Activated CD4-positive, CD25-positive, alpha-beta regulatory T cell treated with anti-CD3 and anti-CD28 coated beads, Interleukin-2, amount 50 U/mL, for 24 hours (primary cell): ENCODE results near the gene IL6.
"Not testable (repeated sequence)": the region's sequence is repeated elsewhere in the genome, so short reads cannot be mapped to it uniquely, and the experiment has no call there.

Experiments used
- ATAC-seq, 2 donors: fragments of 150-1000 bp; cut with Tn5 transposase; one replicate each; pipeline ENCODE4 v1.10.0; 2021; ENCODE audit warnings: mild to moderate bottlenecking in 1 of 2, moderate library complexity in 1 of 2

IL6 gene

DNA sequence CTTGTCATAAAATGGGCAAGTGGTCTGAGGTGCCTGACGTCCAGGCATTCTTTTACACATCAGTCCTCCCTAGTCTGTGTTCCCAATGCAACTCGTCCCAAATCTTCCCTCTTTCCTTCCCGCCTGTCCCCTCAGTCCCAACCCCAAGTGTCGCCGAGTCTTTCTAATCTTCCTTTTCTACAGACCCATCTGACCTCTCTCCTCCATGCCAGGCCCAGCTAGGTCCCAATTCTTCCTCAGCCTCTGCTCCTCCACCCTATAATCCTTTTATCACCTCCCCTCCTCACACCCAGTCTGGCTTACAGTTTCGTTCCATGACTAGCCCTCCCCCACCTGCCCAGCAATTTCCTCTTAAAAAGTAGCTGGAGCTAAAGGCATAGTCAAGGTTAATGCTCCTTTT is 22.3 kb upstream of the IL6 start:
- not testable (repeated sequence) for ATAC-seq

DNA sequence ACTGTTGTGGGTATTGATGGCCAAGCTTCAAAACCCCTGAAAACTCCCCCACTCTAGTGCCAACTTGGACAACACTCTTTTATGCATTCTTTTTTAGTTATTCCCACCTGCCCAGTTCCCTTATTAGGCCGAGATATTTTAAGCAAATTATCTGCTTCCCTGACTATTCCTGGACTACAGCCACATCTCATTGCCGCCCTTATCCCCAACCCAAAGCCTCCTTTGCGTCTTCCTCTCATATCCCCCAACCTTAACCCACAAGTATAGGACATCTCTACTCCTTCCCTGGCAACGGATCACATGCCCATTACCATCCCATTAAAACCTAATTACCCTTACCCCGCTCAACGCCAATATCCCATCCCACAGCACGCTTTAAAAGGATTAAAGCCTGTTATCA is 21.1 kb upstream of the IL6 start:
- not testable (repeated sequence) for ATAC-seq

DNA sequence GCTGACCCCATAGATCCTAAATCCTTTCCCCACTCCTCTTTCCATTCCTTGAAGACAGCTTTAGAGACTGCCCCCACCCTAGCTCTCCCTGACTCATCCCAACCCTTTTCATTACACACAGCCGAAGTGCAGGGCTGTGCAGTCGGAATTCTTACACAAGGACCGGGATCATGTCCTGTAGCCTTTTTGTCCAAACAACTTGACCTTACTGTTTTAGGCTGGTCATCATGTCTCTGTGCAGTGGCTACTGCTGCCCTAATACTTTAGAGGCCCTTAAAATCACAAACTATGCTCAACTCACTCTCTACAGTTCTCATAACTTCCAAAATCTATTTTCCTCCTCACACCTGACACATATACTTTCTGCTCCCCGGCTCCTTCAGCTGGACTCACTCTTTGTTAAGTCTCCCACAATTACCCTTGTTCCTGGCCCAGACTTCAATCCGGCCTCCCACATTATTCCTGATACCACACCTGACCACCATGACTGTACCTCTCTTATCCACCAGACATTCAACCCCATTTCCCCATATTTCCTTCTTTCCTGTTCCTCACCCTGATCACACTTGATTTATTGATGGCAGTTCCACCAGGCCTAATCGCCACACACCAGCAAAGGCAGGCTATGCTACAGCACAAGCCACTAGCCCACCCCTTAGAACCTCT is 19.8 kb upstream of the IL6 start:
- ATAC-seq = not testable (repeated sequence)

DNA sequence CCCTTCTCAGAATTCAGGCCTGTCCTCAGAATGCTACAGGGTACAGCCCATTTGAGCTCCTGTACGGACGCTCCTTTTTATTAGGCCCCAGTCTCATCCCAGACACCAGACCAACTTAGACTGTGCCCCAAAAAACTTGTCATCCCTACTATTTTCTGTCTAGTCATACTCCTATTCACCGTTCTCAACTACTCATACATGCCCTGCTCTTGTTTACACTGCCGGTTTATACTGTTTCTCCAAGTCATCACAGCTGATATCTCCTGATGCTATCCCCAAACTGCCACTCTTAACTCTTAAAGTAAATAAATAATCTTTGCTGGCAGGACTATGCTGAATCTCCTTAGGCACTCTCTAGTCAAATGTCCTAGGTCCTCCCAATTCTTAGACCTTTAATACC is 18.8 kb upstream of the IL6 start:
- ATAC-seq = not testable (repeated sequence)

- not testable (repeated sequence) for ATAC-seq
These were observed 18.3 kb upstream of the IL6 start for GRCh38 chr7:22708677-22709061.

- not testable (repeated sequence) for ATAC-seq
These were observed 17.8 kb upstream of the IL6 start for GRCh38 chr7:22709062-22709829.

DNA sequence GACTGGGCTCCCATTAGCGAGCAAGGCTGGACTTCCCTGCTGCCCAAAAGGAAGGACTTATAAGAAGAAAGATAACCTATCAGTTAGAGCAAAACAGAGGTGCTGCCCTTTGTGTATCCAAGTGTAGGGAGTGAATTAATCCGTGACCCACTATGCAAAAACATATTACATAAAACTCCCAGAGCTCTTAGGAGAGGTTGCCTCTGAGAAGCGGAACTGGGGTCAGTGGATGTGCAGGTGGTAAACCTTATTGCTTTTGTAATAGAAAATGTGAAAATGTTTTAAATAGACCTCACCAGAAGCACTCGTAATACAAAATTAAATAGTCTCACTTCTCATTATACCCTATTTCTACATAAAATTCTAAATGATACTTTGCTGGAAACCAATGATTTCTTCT is 17.1 kb upstream of the IL6 start:
- ATAC-seq = no peak

DNA sequence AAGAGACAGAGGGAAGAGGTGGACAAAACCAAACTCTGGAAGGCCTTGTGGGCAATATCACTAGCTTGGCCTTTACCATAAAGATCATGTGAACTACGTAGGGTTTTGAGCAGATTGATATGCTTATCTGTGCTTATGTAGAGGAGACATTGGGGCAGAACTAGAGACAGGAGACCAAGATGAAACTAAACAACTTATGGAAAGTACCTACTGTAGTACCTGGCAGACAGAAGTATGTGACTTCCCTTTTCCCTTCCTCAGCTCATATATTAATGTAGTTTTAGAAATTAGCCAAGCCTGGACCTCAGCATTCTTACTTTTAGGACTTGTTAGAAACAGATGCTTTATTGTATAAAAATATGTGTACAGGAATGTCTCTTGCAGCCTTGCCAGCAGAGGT is 14.0 kb upstream of the IL6 start:
- ATAC-seq = no peak

- no peak for ATAC-seq
These were observed 13.5 kb upstream of the IL6 start for GRCh38 chr7:22713463-22713862.

GRCh38 chr7:22715969-22716368 is 11.0 kb upstream of the IL6 start:
- ATAC-seq = no peak

DNA sequence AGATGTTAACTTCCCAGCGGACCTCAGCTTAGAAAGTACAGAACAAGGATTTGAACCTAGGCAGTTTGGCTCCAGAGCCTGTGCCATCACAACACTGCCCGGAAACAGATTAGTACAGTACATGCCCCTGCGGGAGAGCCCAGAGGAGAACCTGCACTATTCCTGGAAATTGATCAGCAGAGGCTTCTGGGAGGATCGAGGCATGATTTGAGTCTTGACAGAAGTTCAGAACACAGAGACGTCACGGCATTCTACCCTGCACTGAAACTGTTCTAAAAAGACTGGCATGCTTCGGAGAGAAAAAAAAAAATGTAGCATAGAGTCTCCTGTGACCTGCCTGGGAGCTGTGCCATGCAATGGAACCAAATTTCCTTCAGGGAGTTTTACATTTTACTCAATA is 9.2 kb upstream of the IL6 start:
- ATAC-seq = no peak

- no peak for ATAC-seq
These were observed 8.7 kb upstream of the IL6 start for GRCh38 chr7:22718200-22718711.

DNA sequence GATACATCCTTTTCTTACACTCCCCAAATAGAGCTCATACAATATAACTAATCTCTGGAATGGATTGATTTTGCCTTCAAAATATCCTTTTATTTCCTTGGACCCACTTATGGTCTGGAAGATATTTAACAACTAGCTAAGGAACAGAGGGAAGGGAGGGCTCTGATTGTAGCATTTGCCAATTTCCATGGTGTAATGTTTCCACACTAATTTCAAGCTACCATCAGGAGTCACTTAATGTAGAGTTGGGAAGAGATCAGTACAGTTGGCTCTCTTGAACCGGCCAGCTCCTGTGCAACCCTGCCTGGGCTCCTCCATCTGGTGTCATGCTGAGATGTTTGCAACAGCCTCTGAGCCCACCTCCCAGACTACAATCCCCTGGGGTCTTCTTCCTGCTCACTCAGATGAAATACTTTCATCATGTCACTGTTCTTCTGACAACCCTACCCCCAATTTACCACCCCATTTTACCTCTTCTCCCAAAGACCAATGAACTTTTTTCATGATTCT is 8.0 kb upstream of the IL6 start:
- no peak for ATAC-seq

- no peak for ATAC-seq
These were observed 5.9 kb upstream of the IL6 start for GRCh38 chr7:22720791-22721786.

DNA sequence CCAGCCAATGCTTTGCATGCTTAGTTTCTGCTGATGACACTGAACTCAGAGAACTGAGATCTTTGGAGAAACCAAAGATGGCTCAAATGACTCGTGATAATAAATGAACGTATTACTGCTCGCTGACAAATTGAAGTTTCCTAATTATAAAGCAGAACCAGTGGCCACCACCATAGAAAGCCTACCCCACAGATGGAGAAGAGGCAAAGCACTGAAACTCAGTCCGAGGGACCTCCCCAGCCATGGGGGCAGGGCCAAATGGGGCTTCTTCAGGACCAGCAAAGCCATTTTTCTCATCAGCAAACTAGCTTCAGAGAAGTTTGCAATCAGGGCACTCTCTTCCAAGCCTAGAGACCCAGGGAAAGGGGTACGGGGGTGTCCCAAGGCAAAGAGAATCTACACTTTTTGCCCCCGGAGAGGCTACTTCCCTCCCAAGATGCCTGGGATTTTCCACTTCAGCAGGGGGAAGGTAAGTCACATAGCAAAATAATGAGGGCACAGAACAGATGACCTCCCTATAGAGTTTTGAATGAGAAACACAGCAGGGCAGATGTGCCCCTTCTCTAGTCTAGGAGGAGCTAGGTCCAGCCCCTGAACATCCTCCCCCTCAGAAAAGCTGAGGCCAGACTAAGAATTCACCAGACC is 4.3 kb upstream of the IL6 start:
- ATAC-seq = no peak

- no peak for ATAC-seq
These were observed 3.8 kb upstream of the IL6 start for GRCh38 chr7:22723181-22723601.

- ATAC-seq = no peak
These were observed 3.4 kb upstream of the IL6 start for GRCh38 chr7:22723637-22724036.

DNA sequence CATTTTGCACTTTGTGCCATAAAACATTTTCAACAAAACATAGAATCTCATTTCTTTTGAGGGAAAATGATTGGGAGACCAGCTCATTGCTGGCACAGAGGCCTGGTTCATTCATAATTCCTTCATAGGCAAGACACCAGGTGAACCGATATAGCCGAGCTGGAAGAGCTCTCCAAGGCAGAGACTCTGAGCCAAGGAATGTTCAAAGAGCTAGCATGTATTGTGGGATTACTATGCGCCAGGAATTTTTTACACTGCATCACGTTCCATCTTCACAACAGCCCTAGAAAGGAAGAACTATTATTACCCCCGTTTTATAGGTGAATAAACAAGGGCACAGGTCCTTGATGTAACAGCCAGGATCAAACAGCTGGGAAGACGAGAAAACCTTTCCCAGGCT is 2.1 kb upstream of the IL6 start:
- ATAC-seq = no peak

DNA sequence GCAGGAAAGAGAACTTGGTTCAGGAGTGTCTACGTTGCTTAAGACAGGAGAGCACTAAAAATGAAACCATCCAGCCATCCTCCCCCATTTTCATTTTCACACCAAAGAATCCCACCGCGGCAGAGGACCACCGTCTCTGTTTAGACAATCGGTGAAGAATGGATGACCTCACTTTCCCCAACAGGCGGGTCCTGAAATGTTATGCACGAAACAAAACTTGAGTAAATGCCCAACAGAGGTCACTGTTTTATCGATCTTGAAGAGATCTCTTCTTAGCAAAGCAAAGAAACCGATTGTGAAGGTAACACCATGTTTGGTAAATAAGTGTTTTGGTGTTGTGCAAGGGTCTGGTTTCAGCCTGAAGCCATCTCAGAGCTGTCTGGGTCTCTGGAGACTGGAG is 1.4 kb upstream of the IL6 start:
- no peak for ATAC-seq

DNA sequence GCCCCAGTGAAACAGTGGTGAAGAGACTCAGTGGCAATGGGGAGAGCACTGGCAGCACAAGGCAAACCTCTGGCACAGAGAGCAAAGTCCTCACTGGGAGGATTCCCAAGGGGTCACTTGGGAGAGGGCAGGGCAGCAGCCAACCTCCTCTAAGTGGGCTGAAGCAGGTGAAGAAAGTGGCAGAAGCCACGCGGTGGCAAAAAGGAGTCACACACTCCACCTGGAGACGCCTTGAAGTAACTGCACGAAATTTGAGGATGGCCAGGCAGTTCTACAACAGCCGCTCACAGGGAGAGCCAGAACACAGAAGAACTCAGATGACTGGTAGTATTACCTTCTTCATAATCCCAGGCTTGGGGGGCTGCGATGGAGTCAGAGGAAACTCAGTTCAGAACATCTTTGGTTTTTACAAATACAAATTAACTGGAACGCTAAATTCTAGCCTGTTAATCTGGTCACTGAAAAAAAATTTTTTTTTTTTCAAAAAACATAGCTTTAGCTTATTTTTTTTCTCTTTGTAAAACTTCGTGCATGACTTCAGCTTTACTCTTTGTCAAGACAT is 574 bp upstream of the IL6 start:
- ATAC-seq = peak; percentile 63 to 71

DNA sequence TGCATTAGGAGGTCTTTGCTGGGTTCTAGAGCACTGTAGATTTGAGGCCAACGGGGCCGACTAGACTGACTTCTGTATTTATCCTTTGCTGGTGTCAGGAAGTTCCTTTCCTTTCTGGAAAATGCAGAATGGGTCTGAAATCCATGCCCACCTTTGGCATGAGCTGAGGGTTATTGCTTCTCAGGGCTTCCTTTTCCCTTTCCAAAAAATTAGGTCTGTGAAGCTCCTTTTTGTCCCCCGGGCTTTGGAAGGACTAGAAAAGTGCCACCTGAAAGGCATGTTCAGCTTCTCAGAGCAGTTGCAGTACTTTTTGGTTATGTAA is 675 bp downstream of the IL6 start:
- ATAC-seq = no peak

GRCh38 chr7:22728401-22729029 is 1.5 kb downstream of the IL6 start:
- ATAC-seq = no peak
